Prostate gland (tissue), 2 donors: ENCODE results near the gene BEAN1.

ENCODE experiments used
- POLR2A ChIP-seq: fragments of 450-650 bp; IDR thresholded peaks from one replicate; pipeline ENCODE4 v1.6.1; 2016; ENCODE audit warnings: antibody characterized with exemption, mild to moderate bottlenecking
- POLR2AphosphoS5 ChIP-seq: sonication (generic); formaldehyde crosslinking; IDR thresholded peaks from one replicate; pipeline ENCODE4 v1.6.1; 2017; ENCODE audit warnings: antibody characterized with exemption
- TF ChIP-seq, protein P1 (sequence below), 4 experiments: fragments of 200-600 bp in 2 of 4; fragments of 450-650 bp in 2 of 4; sonication (generic) in 2 of 4; IDR thresholded peaks; 1 replicate in 3 of 4; 2 replicates in 1 of 4; pipeline ENCODE4 v1.5.1; 2016 to 2019; ENCODE audit warnings: antibody characterized with exemption in 4 of 4, mild to moderate bottlenecking in 2 of 4, moderate library complexity in 2 of 4

DNA sequence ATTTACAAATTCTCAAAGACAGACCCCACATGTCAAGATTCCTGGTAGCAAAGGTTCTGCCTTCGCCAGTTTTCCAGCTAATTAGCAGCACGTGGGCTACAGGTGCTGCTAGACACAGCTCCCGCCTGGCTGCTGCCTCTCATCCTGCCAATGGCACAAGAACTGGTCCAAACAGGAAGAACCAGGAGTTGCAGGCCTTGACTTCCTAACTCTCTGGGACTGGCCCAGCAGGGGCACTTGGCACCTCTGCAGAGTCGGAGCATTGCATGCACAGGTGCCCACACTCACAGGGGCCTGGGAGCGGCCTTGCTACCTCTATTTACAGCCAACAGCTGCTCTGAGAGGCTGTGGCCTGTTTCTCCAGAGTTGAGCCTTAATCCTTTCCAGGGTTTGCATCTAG is 83.2 kb downstream of the BEAN1 start:
- TF ChIP-seq, protein P1, sequence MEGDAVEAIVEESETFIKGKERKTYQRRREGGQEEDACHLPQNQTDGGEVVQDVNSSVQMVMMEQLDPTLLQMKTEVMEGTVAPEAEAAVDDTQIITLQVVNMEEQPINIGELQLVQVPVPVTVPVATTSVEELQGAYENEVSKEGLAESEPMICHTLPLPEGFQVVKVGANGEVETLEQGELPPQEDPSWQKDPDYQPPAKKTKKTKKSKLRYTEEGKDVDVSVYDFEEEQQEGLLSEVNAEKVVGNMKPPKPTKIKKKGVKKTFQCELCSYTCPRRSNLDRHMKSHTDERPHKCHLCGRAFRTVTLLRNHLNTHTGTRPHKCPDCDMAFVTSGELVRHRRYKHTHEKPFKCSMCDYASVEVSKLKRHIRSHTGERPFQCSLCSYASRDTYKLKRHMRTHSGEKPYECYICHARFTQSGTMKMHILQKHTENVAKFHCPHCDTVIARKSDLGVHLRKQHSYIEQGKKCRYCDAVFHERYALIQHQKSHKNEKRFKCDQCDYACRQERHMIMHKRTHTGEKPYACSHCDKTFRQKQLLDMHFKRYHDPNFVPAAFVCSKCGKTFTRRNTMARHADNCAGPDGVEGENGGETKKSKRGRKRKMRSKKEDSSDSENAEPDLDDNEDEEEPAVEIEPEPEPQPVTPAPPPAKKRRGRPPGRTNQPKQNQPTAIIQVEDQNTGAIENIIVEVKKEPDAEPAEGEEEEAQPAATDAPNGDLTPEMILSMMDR (IDR thresholded peaks at IDR 0.05), result no peak
- TF ChIP-seq POLR2AphosphoS5 (no peak), POLR2A (no peak)
